ENCODE results near the gene CNOT1.

The CNOT1 gene

GRCh38 chr16:58644765-58645487, 15.3 kb upstream of the CNOT1 start:
- Histone ChIP-seq H3K18ac (ENCODE audit: low read length) (no peak overlapping the region), H3K36me3 (replicated peaks in 1 of 2; ENCODE audit: control insufficient read depth in 2 of 2, insufficient read depth in 2 of 2, low read length in 2 of 2) (no peaks in the 10 kb centered on the region), H3K27ac (replicated peaks; ENCODE audit: low read length) (no peak overlapping the region), H4K8ac (ENCODE audit: low read depth, low read length) (no peak overlapping the region), H3K4me1 (ENCODE audit: control insufficient read depth in 2 of 2, insufficient read depth in 1 of 2, low read depth in 1 of 2, low read length in 2 of 2) (no peaks in the 10 kb centered on the region), H2BK15ac (ENCODE audit: low read length) (no peak overlapping the region), H3K4ac (ENCODE audit: low read length) (no peak overlapping the region), H4K91ac (ENCODE audit: low read depth, low read length, poor library complexity) (no peak overlapping the region), H2BK12ac (ENCODE audit: low read length) (no peak overlapping the region), H3K14ac (ENCODE audit: low read length) (no peak overlapping the region), H2BK5ac (ENCODE audit: low read length) (no peak overlapping the region), H2AK5ac (ENCODE audit: low read depth, low read length) (no peak overlapping the region), H3K27me3 (ENCODE audit: control insufficient read depth in 3 of 3, insufficient read depth in 3 of 3, low read depth in 1 of 3, low read length in 3 of 3) (no peaks in the 10 kb centered on the region), H3K23ac (ENCODE audit: low read depth, low read length, poor library complexity) (no peak overlapping the region), H3K4me2 (ENCODE audit: insufficient read depth, low read length, poor library complexity, severe bottlenecking) (no peak overlapping the region), H3K9ac (ENCODE audit: low read depth, low read length, poor library complexity) (no peak overlapping the region), H2AFZ (ENCODE audit: low read length) (no peak overlapping the region), H2BK120ac (ENCODE audit: low read depth, low read length) (no peak overlapping the region), H3K9me3 (replicated peaks in 1 of 2; ENCODE audit: control insufficient read depth in 2 of 2, insufficient read depth in 1 of 2, low read depth in 1 of 2, low read length in 2 of 2) (no peaks in the 10 kb centered on the region), H3K79me1 (ENCODE audit: low read depth, low read length) (no peaks in the 10 kb centered on the region), H3K4me3 (ENCODE audit: low read length in 2 of 2) (no peak overlapping the region)
- WGBS, 2 donors (ENCODE audit: extremely low coverage in 2 of 2, insufficient read length in 2 of 2, insufficient replicate concordance in 1 of 2), result no CpG with 5 or more reads among the region's 8 CpGs
- DNase-seq (ENCODE audit: low spot score), result no peak

GRCh38 chr16:58644108-58644507, 14.5 kb upstream of the CNOT1 start:
- Histone ChIP-seq H2BK15ac (ENCODE audit: low read length) (no peak overlapping the region), H2BK5ac (ENCODE audit: low read length) (no peak overlapping the region), H4K8ac (ENCODE audit: low read depth, low read length) (no peak overlapping the region), H3K27ac (replicated peaks; ENCODE audit: low read length) (no peak overlapping the region), H2AFZ (ENCODE audit: low read length) (no peak overlapping the region), H4K91ac (ENCODE audit: low read depth, low read length, poor library complexity) (no peak overlapping the region), H3K4me1 (ENCODE audit: control insufficient read depth in 2 of 2, insufficient read depth in 1 of 2, low read depth in 1 of 2, low read length in 2 of 2) (no peaks in the 10 kb centered on the region), H3K23ac (ENCODE audit: low read depth, low read length, poor library complexity) (no peak overlapping the region), H3K4ac (ENCODE audit: low read length) (no peak overlapping the region), H3K9me3 (replicated peaks in 1 of 2; ENCODE audit: control insufficient read depth in 2 of 2, insufficient read depth in 1 of 2, low read depth in 1 of 2, low read length in 2 of 2) (no peaks in the 10 kb centered on the region), H3K14ac (ENCODE audit: low read length) (no peak overlapping the region), H2BK12ac (ENCODE audit: low read length) (no peak overlapping the region), H2AK5ac (ENCODE audit: low read depth, low read length) (no peak overlapping the region), H3K79me1 (ENCODE audit: low read depth, low read length) (no peaks in the 10 kb centered on the region), H3K36me3 (replicated peaks in 1 of 2; ENCODE audit: control insufficient read depth in 2 of 2, insufficient read depth in 2 of 2, low read length in 2 of 2) (no peaks in the 10 kb centered on the region), H3K4me3 (ENCODE audit: low read length in 2 of 2) (no peak overlapping the region), H3K4me2 (ENCODE audit: insufficient read depth, low read length, poor library complexity, severe bottlenecking) (no peak overlapping the region), H3K18ac (ENCODE audit: low read length) (no peak overlapping the region), H2BK120ac (ENCODE audit: low read depth, low read length) (no peak overlapping the region), H3K27me3 (ENCODE audit: control insufficient read depth in 3 of 3, insufficient read depth in 3 of 3, low read depth in 1 of 3, low read length in 3 of 3) (no peaks in the 10 kb centered on the region), H3K9ac (ENCODE audit: low read depth, low read length, poor library complexity) (no peak overlapping the region)
- DNase-seq (ENCODE audit: low spot score), result no peak
- WGBS, 2 donors (ENCODE audit: extremely low coverage in 2 of 2, insufficient read length in 2 of 2, insufficient replicate concordance in 1 of 2), result no CpG with 5 or more reads among the region's 5 CpGs

GRCh38 chr16:58640949-58641348, 11.3 kb upstream of the CNOT1 start:
- Histone ChIP-seq H2BK15ac (ENCODE audit: low read length) (no peak overlapping the region), H2BK120ac (ENCODE audit: low read depth, low read length) (no peak overlapping the region), H4K91ac (ENCODE audit: low read depth, low read length, poor library complexity) (no peak overlapping the region), H2BK5ac (ENCODE audit: low read length) (no peak overlapping the region), H3K23ac (ENCODE audit: low read depth, low read length, poor library complexity) (no peak overlapping the region), H2AFZ (ENCODE audit: low read length) (no peak overlapping the region), H2AK5ac (ENCODE audit: low read depth, low read length) (no peak overlapping the region), H3K18ac (ENCODE audit: low read length) (no peak overlapping the region), H3K36me3 (replicated peaks in 1 of 2; ENCODE audit: control insufficient read depth in 2 of 2, insufficient read depth in 2 of 2, low read length in 2 of 2) (no peaks in the 10 kb centered on the region), H3K27me3 (ENCODE audit: control insufficient read depth in 3 of 3, insufficient read depth in 3 of 3, low read depth in 1 of 3, low read length in 3 of 3) (peaks cover 0 to 6% (median 0%) of the 10 kb centered on the region in 3 experiments), H3K9me3 (replicated peaks in 1 of 2; ENCODE audit: control insufficient read depth in 2 of 2, insufficient read depth in 1 of 2, low read depth in 1 of 2, low read length in 2 of 2) (no peaks in the 10 kb centered on the region), H3K4me2 (ENCODE audit: insufficient read depth, low read length, poor library complexity, severe bottlenecking) (no peak overlapping the region), H3K14ac (ENCODE audit: low read length) (no peak overlapping the region), H3K4ac (ENCODE audit: low read length) (no peak overlapping the region), H3K79me1 (ENCODE audit: low read depth, low read length) (no peaks in the 10 kb centered on the region), H3K9ac (ENCODE audit: low read depth, low read length, poor library complexity) (no peak overlapping the region), H2BK12ac (ENCODE audit: low read length) (no peak overlapping the region), H4K8ac (ENCODE audit: low read depth, low read length) (no peak overlapping the region), H3K4me1 (ENCODE audit: control insufficient read depth in 2 of 2, insufficient read depth in 1 of 2, low read depth in 1 of 2, low read length in 2 of 2) (no peaks in the 10 kb centered on the region), H3K4me3 (ENCODE audit: low read length in 2 of 2) (no peak overlapping the region), H3K27ac (replicated peaks; ENCODE audit: low read length) (no peak overlapping the region)
- DNase-seq (ENCODE audit: low spot score), result no peak
- no CpG with 5 or more reads among the region's 5 CpGs for WGBS, 2 donors (ENCODE audit: extremely low coverage in 2 of 2, insufficient read length in 2 of 2, insufficient replicate concordance in 1 of 2)

GRCh38 chr16:58639836-58640235, 10.2 kb upstream of the CNOT1 start:
- DNase-seq (ENCODE audit: low spot score), result no peak
- H2BK15ac ChIP-seq (ENCODE audit: low read length), result no peak overlapping the region
- no peak overlapping the region for H3K4ac ChIP-seq (ENCODE audit: low read length)
- H3K18ac ChIP-seq (ENCODE audit: low read length), result no peak overlapping the region
- no peaks in the 10 kb centered on the region for H3K4me1 ChIP-seq (ENCODE audit: control insufficient read depth in 2 of 2, insufficient read depth in 1 of 2, low read depth in 1 of 2, low read length in 2 of 2)
- no peak overlapping the region for H2BK12ac ChIP-seq (ENCODE audit: low read length)
- no peak overlapping the region for H3K4me2 ChIP-seq (ENCODE audit: insufficient read depth, low read length, poor library complexity, severe bottlenecking)
- H3K27ac ChIP-seq (replicated peaks; ENCODE audit: low read length), result no peak overlapping the region
- no peaks in the 10 kb centered on the region for H3K36me3 ChIP-seq (replicated peaks in 1 of 2; ENCODE audit: control insufficient read depth in 2 of 2, insufficient read depth in 2 of 2, low read length in 2 of 2)
- H3K14ac ChIP-seq (ENCODE audit: low read length), result no peak overlapping the region
- no peak overlapping the region for H2BK5ac ChIP-seq (ENCODE audit: low read length)
- peaks cover 0 to 6% (median 0%) of the 10 kb centered on the region in 3 experiments for H3K27me3 ChIP-seq (ENCODE audit: control insufficient read depth in 3 of 3, insufficient read depth in 3 of 3, low read depth in 1 of 3, low read length in 3 of 3)
- no CpG with 5 or more reads among the region's 8 CpGs for WGBS, 2 donors (ENCODE audit: extremely low coverage in 2 of 2, insufficient read length in 2 of 2, insufficient replicate concordance in 1 of 2)
- no peak overlapping the region for H2AFZ ChIP-seq (ENCODE audit: low read length)
- H3K9ac ChIP-seq (ENCODE audit: low read depth, low read length, poor library complexity), result no peak overlapping the region
- H3K23ac ChIP-seq (ENCODE audit: low read depth, low read length, poor library complexity), result no peak overlapping the region
- no peak overlapping the region for H3K4me3 ChIP-seq (ENCODE audit: low read length in 2 of 2)
- no peak overlapping the region for H2BK120ac ChIP-seq (ENCODE audit: low read depth, low read length)
- no peak overlapping the region for H4K8ac ChIP-seq (ENCODE audit: low read depth, low read length)
- no peak overlapping the region for H4K91ac ChIP-seq (ENCODE audit: low read depth, low read length, poor library complexity)
- no peaks in the 10 kb centered on the region for H3K9me3 ChIP-seq (replicated peaks in 1 of 2; ENCODE audit: control insufficient read depth in 2 of 2, insufficient read depth in 1 of 2, low read depth in 1 of 2, low read length in 2 of 2)
- no peaks in the 10 kb centered on the region for H3K79me1 ChIP-seq (ENCODE audit: low read depth, low read length)
- no peak overlapping the region for H2AK5ac ChIP-seq (ENCODE audit: low read depth, low read length)
